GM19463 (cell line): ENCODE data around the gene ITGAE.

Experiments used
- ATAC-seq: cut with Tn5 transposase; IDR thresholded peaks from one replicate; pipeline ENCODE4 v1.9.1; 2021; ENCODE audit warnings: mild to moderate bottlenecking, moderate library complexity; ENCODE audit not compliant: unreplicated experiment

Gene ITGAE

GRCh38 chr17:3821101-3821500, 20.1 kb upstream of the ITGAE start:
- no peak for ATAC-seq

- ATAC-seq: no peak
These were observed 17.8 kb upstream of the ITGAE start for GRCh38 chr17:3818786-3819185.

GRCh38 chr17:3817851-3818605, 17.0 kb upstream of the ITGAE start:
- ATAC-seq: no peak

GRCh38 chr17:3815925-3816324, 14.9 kb upstream of the ITGAE start:
- ATAC-seq: no peak

GRCh38 chr17:3815122-3815521, 14.1 kb upstream of the ITGAE start:
- ATAC-seq: no peak

GRCh38 chr17:3814361-3814760, 13.4 kb upstream of the ITGAE start:
- no peak for ATAC-seq

- ATAC-seq: no peak
These were observed 12.2 kb upstream of the ITGAE start for GRCh38 chr17:3813171-3813570.

- ATAC-seq: no peak
These were observed 11.8 kb upstream of the ITGAE start for GRCh38 chr17:3812771-3813170.

- ATAC-seq: no peak
These were observed 11.3 kb upstream of the ITGAE start for GRCh38 chr17:3812284-3812683.

GRCh38 chr17:3810019-3810418, 9.0 kb upstream of the ITGAE start:
- ATAC-seq: no peak

- no peak for ATAC-seq
These were observed 8.1 kb upstream of the ITGAE start for GRCh38 chr17:3809135-3809534.

- ATAC-seq: no peak
These were observed 7.7 kb upstream of the ITGAE start for GRCh38 chr17:3808701-3809100.

GRCh38 chr17:3805581-3805980, 4.6 kb upstream of the ITGAE start:
- no peak for ATAC-seq

- no peak for ATAC-seq
These were observed 3.5 kb upstream of the ITGAE start for GRCh38 chr17:3804503-3804931.

- ATAC-seq: no peak
These were observed 2.3 kb upstream of the ITGAE start for GRCh38 chr17:3803308-3803640.

- no peak for ATAC-seq
These were observed 1.7 kb upstream of the ITGAE start for GRCh38 chr17:3802461-3803307.

GRCh38 chr17:3801792-3802191, 804 bp upstream of the ITGAE start:
- ATAC-seq: no peak

- ATAC-seq: no peak
These were observed 359 bp upstream of the ITGAE start for GRCh38 chr17:3801347-3801746.

GRCh38 chr17:3799181-3799945, 1.6 kb downstream of the ITGAE start:
- no peak for ATAC-seq

- ATAC-seq: no peak
These were observed 2.5 kb downstream of the ITGAE start for GRCh38 chr17:3798273-3799180.

GRCh38 chr17:3796822-3797170, 4.2 kb downstream of the ITGAE start:
- peak; percentile 29 for ATAC-seq
